ENCODE data around the gene DSEL. TPM values are rescaled to one million over a fixed set of nuclear protein-coding genes. Genes with fewer than 3 reads are reported as not detected.

DSEL gene
- total and polyA plus RNA-seq, 2 of the 4 experiments (the other 2 are of a cell fraction) = 16.8 to 100 TPM

DNA sequence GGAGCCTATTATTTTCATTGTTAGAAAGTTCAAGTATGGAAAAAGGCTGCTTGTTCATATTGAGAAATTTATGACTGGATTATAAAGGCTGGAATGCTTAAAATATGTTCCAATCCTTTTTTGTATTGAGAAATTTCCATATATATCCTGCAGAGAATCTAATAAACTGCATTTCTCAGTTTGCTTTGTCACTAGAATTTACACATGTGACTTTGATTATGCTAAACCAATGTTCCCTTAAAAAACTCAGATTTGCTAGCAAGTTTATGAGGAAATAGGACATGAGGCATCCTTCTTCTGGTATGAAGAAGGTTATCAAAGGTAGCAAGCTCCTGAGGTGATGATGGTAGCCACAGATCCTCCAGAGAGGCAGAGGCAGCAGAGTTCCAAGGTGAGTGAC, 29.2 kb upstream of the DSEL start:
- no peaks in the 10 kb centered on the region for H3K4me1 ChIP-seq (ENCODE audit: control insufficient read depth, insufficient read depth, low read length)
- no peaks in the 10 kb centered on the region for H3K9me1 ChIP-seq (ENCODE audit: insufficient read depth, low read length)
- intact Hi-C loops (cut with micrococcal nuclease) (no loop called here), dilution Hi-C loops (cut with HindIII; ENCODE audit: low sequenced_read_pairs, unreplicated experiment) (no loop called here), in situ Hi-C loops (cut with MboI; ENCODE audit: low sequenced_read_pairs) (no loop called here)
- ATAC-seq (ENCODE audit: low read depth) = no peak
- no peak for TF ChIP-seq BHLHE40 (IDR thresholded peaks at IDR 0.05; ENCODE audit: low read depth, low read length)
- TF ChIP-seq MAFK (IDR thresholded peaks at IDR 0.05; ENCODE audit: low read depth, low read length) = no peak
- no peak for TF ChIP-seq RCOR1 (IDR thresholded peaks at IDR 0.05; ENCODE audit: insufficient replicate concordance, low read length)
- no peak for TF ChIP-seq POLR2A (IDR thresholded peaks at IDR 0.05; ENCODE audit: low read depth, low read length)
- TF ChIP-seq CEBPB (IDR thresholded peaks at IDR 0.05; ENCODE audit: low read depth, low read length) = no peak
- TF ChIP-seq, protein P1, sequence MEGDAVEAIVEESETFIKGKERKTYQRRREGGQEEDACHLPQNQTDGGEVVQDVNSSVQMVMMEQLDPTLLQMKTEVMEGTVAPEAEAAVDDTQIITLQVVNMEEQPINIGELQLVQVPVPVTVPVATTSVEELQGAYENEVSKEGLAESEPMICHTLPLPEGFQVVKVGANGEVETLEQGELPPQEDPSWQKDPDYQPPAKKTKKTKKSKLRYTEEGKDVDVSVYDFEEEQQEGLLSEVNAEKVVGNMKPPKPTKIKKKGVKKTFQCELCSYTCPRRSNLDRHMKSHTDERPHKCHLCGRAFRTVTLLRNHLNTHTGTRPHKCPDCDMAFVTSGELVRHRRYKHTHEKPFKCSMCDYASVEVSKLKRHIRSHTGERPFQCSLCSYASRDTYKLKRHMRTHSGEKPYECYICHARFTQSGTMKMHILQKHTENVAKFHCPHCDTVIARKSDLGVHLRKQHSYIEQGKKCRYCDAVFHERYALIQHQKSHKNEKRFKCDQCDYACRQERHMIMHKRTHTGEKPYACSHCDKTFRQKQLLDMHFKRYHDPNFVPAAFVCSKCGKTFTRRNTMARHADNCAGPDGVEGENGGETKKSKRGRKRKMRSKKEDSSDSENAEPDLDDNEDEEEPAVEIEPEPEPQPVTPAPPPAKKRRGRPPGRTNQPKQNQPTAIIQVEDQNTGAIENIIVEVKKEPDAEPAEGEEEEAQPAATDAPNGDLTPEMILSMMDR (conservative IDR thresholded peaks at IDR 0.05; ENCODE audit: low read depth, low read length) = no peak
- H3K4ac ChIP-seq (ENCODE audit: low read depth, low read length) = no peak overlapping the region
- H3K27me3 ChIP-seq (ENCODE audit: control insufficient read depth, insufficient read depth, low read length) = no peaks in the 10 kb centered on the region
- no peak overlapping the region for H2AK9ac ChIP-seq (replicated peaks; ENCODE audit: low read depth, low read length, poor library complexity)
- no peak overlapping the region for H2BK20ac ChIP-seq (ENCODE audit: low read depth, low read length)
- H2AK5ac ChIP-seq (ENCODE audit: low read depth, low read length) = no peak overlapping the region
- H4K91ac ChIP-seq (ENCODE audit: insufficient read depth, low read depth, low read length) = no peak overlapping the region
- no peaks in the 10 kb centered on the region for H3K9me3 ChIP-seq (ENCODE audit: control insufficient read depth, insufficient read depth, low read length)
- H3K18ac ChIP-seq (ENCODE audit: low read depth, low read length) = no peak overlapping the region
- no peak overlapping the region for H3K4me2 ChIP-seq (ENCODE audit: low read depth, low read length)
- no peak overlapping the region for H2BK120ac ChIP-seq (ENCODE audit: low read depth, low read length)
- no peaks in the 10 kb centered on the region for H3K79me1 ChIP-seq (ENCODE audit: low read depth in 1 of 2, low read length in 2 of 2)
- POLR2A ChIA-PET (ENCODE audit: unreplicated experiment) = no interaction called here
- no peak overlapping the region for H3K56ac ChIP-seq (ENCODE audit: extremely low read depth, insufficient read depth, low read length)
- no peak for DNase-seq
- no peak overlapping the region for H3K27ac ChIP-seq (ENCODE audit: insufficient read depth, low read length)
- BruUV-seq (replicated peaks) = no TSS peak
- no peaks in the 10 kb centered on the region for H3K36me3 ChIP-seq (ENCODE audit: control insufficient read depth, insufficient read depth, low read length)
- no peak overlapping the region for H4K5ac ChIP-seq (ENCODE audit: low read depth, low read length)
- H2AFZ ChIP-seq (replicated peaks; ENCODE audit: low read length, poor library complexity) = no peak overlapping the region
- CTCF ChIA-PET = no interaction called here
- H4K20me1 ChIP-seq (ENCODE audit: insufficient read depth, low read length) = no peaks in the 10 kb centered on the region
- H3K14ac ChIP-seq (replicated peaks; ENCODE audit: low read depth, low read length) = no peak overlapping the region
- no peak overlapping the region for H3K9ac ChIP-seq (ENCODE audit: low read depth, low read length)
- no peak overlapping the region for H2BK5ac ChIP-seq (ENCODE audit: low read depth, low read length, poor library complexity, severe bottlenecking)
- H3K23ac ChIP-seq (ENCODE audit: low read depth, low read length) = no peak overlapping the region
- no peak overlapping the region for H3K4me3 ChIP-seq (ENCODE audit: insufficient read depth, low read depth, low read length)
- H4K8ac ChIP-seq (ENCODE audit: low read depth in 2 of 2, low read length in 2 of 2) = no peak overlapping the region
- no peak overlapping the region for H2BK15ac ChIP-seq (ENCODE audit: low read depth, low read length)

All from IMR-90 (cell line).